ENCODE results near the gene OGFRL1. TPM values are rescaled to one million over a fixed set of nuclear protein-coding genes. Genes with fewer than 3 reads are reported as not detected.

Gene OGFRL1
- total and polyA plus RNA-seq, 5 donors from 2014 or later, result 1.3 to 8.8 (median 2.0) TPM

GRCh38 chr6:71287926-71288227, 734 bp upstream of the OGFRL1 start:
- Mint-ChIP-seq H3K4me1 (peaks cover 24 to 41% (median 33%) of the 10 kb centered on the region in 4 donors), H3K27me3 (peaks cover 29% of the 10 kb centered on the region), H3K36me3 (no peaks in the 10 kb centered on the region), H3K9me3 (peaks cover 0 to 3% (median 0%) of the 10 kb centered on the region in 7 donors), H3K4me3 (peak overlapping the region; percentile 84 to 93 (median 90)), H3K27ac (peak overlapping the region; percentile 44 to 88 (median 82))
- no peak for DNase-seq
- Histone ChIP-seq H3K4me3 (ENCODE audit: low read depth, low read length) (peak overlapping the region; percentile 75), H3K36me3 (ENCODE audit: control insufficient read depth, insufficient read depth, low read length) (no peaks in the 10 kb centered on the region), H3K4me1 (ENCODE audit: control insufficient read depth, insufficient read depth, low read length, poor library complexity, severe bottlenecking) (peaks cover 18% of the 10 kb centered on the region), H3K27me3 (ENCODE audit: control insufficient read depth, insufficient read depth, low read length) (no peaks in the 10 kb centered on the region), H3K27ac (ENCODE audit: insufficient read depth, low read length, poor library complexity, severe bottlenecking) (peak overlapping the region; percentile 63), H3K9me3 (ENCODE audit: control insufficient read depth in 2 of 2, low read length in 2 of 2) (no peaks in the 10 kb centered on the region)
- no peak for ATAC-seq (ENCODE audit: low read depth in 2 of 2)

- Histone ChIP-seq H3K4me1 (ENCODE audit: control insufficient read depth, insufficient read depth, low read length, poor library complexity, severe bottlenecking) (peaks cover 18% of the 10 kb centered on the region), H3K36me3 (ENCODE audit: control insufficient read depth, insufficient read depth, low read length) (peaks cover 4% of the 10 kb centered on the region), H3K27ac (ENCODE audit: insufficient read depth, low read length, poor library complexity, severe bottlenecking) (no peak overlapping the region), H3K27me3 (ENCODE audit: control insufficient read depth, insufficient read depth, low read length) (no peaks in the 10 kb centered on the region), H3K4me3 (ENCODE audit: low read depth, low read length) (peak overlapping the region; percentile 52), H3K9me3 (ENCODE audit: control insufficient read depth in 2 of 2, low read length in 2 of 2) (no peaks in the 10 kb centered on the region)
- DNase-seq (peak in 2 of 3 donors; percentile 29 to 41), ATAC-seq (ENCODE audit: low read depth in 2 of 2) (peak; percentile 7 to 9)
- H3K9me3 Mint-ChIP-seq, result peaks cover 0 to 3% (median 0%) of the 10 kb centered on the region in 7 donors
- H3K4me1 Mint-ChIP-seq, result peaks cover 24 to 41% (median 36%) of the 10 kb centered on the region in 4 donors
- H3K27ac Mint-ChIP-seq, result peak overlapping the region in 2 of 3 donors; percentile 38 to 70
- H3K27me3 Mint-ChIP-seq, result peaks cover 25% of the 10 kb centered on the region
- H3K4me3 Mint-ChIP-seq, result peak overlapping the region; percentile 84 to 90 (median 85)
- H3K36me3 Mint-ChIP-seq, result peaks cover 9% of the 10 kb centered on the region
Observed at GRCh38 chr6:71289039-71289801, 609 bp downstream of the OGFRL1 start.

- no peak for DNase-seq
- Mint-ChIP-seq H3K27me3 (peaks cover 25% of the 10 kb centered on the region), H3K27ac (no peak overlapping the region), H3K36me3 (peaks cover 13% of the 10 kb centered on the region), H3K4me3 (peak overlapping the region; percentile 84 to 90 (median 85)), H3K4me1 (peaks cover 24 to 41% (median 36%) of the 10 kb centered on the region in 4 donors), H3K9me3 (peaks cover 0 to 3% (median 0%) of the 10 kb centered on the region in 7 donors)
- H3K27ac ChIP-seq (ENCODE audit: insufficient read depth, low read length, poor library complexity, severe bottlenecking), result no peak overlapping the region
- peaks cover 7% of the 10 kb centered on the region for H3K36me3 ChIP-seq (ENCODE audit: control insufficient read depth, insufficient read depth, low read length)
- ATAC-seq (ENCODE audit: low read depth in 2 of 2), result no peak
- peak overlapping the region; percentile 52 for H3K4me3 ChIP-seq (ENCODE audit: low read depth, low read length)
- peaks cover 18% of the 10 kb centered on the region for H3K4me1 ChIP-seq (ENCODE audit: control insufficient read depth, insufficient read depth, low read length, poor library complexity, severe bottlenecking)
- no peaks in the 10 kb centered on the region for H3K27me3 ChIP-seq (ENCODE audit: control insufficient read depth, insufficient read depth, low read length)
- no peaks in the 10 kb centered on the region for H3K9me3 ChIP-seq (ENCODE audit: control insufficient read depth in 2 of 2, low read length in 2 of 2)
Observed at GRCh38 chr6:71289802-71290175, 1.2 kb downstream of the OGFRL1 start.

- H3K9me3 ChIP-seq (ENCODE audit: control insufficient read depth in 2 of 2, low read length in 2 of 2), result no peaks in the 10 kb centered on the region
- Mint-ChIP-seq H3K9me3 (peaks cover 0 to 3% (median 0%) of the 10 kb centered on the region in 7 donors), H3K4me1 (peaks cover 27 to 41% (median 36%) of the 10 kb centered on the region in 4 donors), H3K27me3 (peaks cover 25% of the 10 kb centered on the region), H3K36me3 (peaks cover 19% of the 10 kb centered on the region), H3K4me3 (peak overlapping the region; percentile 84 to 90 (median 85)), H3K27ac (no peak overlapping the region)
- H3K27ac ChIP-seq (ENCODE audit: insufficient read depth, low read length, poor library complexity, severe bottlenecking), result no peak overlapping the region
- peaks cover 18% of the 10 kb centered on the region for H3K4me1 ChIP-seq (ENCODE audit: control insufficient read depth, insufficient read depth, low read length, poor library complexity, severe bottlenecking)
- no peak for DNase-seq
- H3K36me3 ChIP-seq (ENCODE audit: control insufficient read depth, insufficient read depth, low read length), result peaks cover 8% of the 10 kb centered on the region
- ATAC-seq (ENCODE audit: low read depth in 2 of 2), result no peak
- no peak overlapping the region for H3K4me3 ChIP-seq (ENCODE audit: low read depth, low read length)
- H3K27me3 ChIP-seq (ENCODE audit: control insufficient read depth, insufficient read depth, low read length), result no peaks in the 10 kb centered on the region
Observed at GRCh38 chr6:71290611-71291010, 2.0 kb downstream of the OGFRL1 start.

GRCh38 chr6:71292001-71292400, 3.4 kb downstream of the OGFRL1 start:
- Mint-ChIP-seq H3K4me3 (peak overlapping the region in 1 of 4 donors; percentile 85), H3K27me3 (peaks cover 18% of the 10 kb centered on the region)
- H3K4me3 ChIP-seq (ENCODE audit: low read depth, low read length), result no peak overlapping the region

GRCh38 chr6:71294121-71294523, 5.5 kb downstream of the OGFRL1 start:
- Histone ChIP-seq H3K4me1 (ENCODE audit: control insufficient read depth, insufficient read depth, low read length, poor library complexity, severe bottlenecking) (peaks cover 9% of the 10 kb centered on the region), H3K4me3 (ENCODE audit: low read depth, low read length) (no peak overlapping the region), H3K27me3 (ENCODE audit: control insufficient read depth, insufficient read depth, low read length) (no peaks in the 10 kb centered on the region), H3K27ac (ENCODE audit: insufficient read depth, low read length, poor library complexity, severe bottlenecking) (no peak overlapping the region), H3K9me3 (ENCODE audit: control insufficient read depth in 2 of 2, low read length in 2 of 2) (no peaks in the 10 kb centered on the region), H3K36me3 (ENCODE audit: control insufficient read depth, insufficient read depth, low read length) (peaks cover 14% of the 10 kb centered on the region)
- ATAC-seq (ENCODE audit: low read depth in 2 of 2) (no peak), DNase-seq (no peak)
- H3K27me3 Mint-ChIP-seq, result peaks cover 14% of the 10 kb centered on the region
- H3K27ac Mint-ChIP-seq, result no peak overlapping the region
- H3K9me3 Mint-ChIP-seq, result peaks cover 0 to 2% (median 0%) of the 10 kb centered on the region in 7 donors
- no peak overlapping the region for H3K4me3 Mint-ChIP-seq
- peaks cover 27% of the 10 kb centered on the region for H3K36me3 Mint-ChIP-seq
- peaks cover 23 to 32% (median 28%) of the 10 kb centered on the region in 4 donors for H3K4me1 Mint-ChIP-seq

More at GRCh38 chr6:71292001-71292400, 3.4 kb downstream of the OGFRL1 start:
- ATAC-seq (ENCODE audit: low read depth in 2 of 2), result no peak
- Histone ChIP-seq H3K27me3 (ENCODE audit: control insufficient read depth, insufficient read depth, low read length) (no peaks in the 10 kb centered on the region), H3K9me3 (ENCODE audit: control insufficient read depth in 2 of 2, low read length in 2 of 2) (no peaks in the 10 kb centered on the region), H3K27ac (ENCODE audit: insufficient read depth, low read length, poor library complexity, severe bottlenecking) (no peak overlapping the region), H3K36me3 (ENCODE audit: control insufficient read depth, insufficient read depth, low read length) (peaks cover 14% of the 10 kb centered on the region), H3K4me1 (ENCODE audit: control insufficient read depth, insufficient read depth, low read length, poor library complexity, severe bottlenecking) (peaks cover 18% of the 10 kb centered on the region)
- no peak for DNase-seq
- H3K4me1 Mint-ChIP-seq, result peaks cover 27 to 40% (median 38%) of the 10 kb centered on the region in 4 donors
- peaks cover 25% of the 10 kb centered on the region for H3K36me3 Mint-ChIP-seq
- H3K27ac Mint-ChIP-seq, result peak overlapping the region in 1 of 3 donors; percentile 60
- H3K9me3 Mint-ChIP-seq, result peaks cover 0 to 2% (median 0%) of the 10 kb centered on the region in 7 donors

GRCh38 chr6:71298459-71298858, 9.8 kb downstream of the OGFRL1 start:
- Mint-ChIP-seq H3K4me3 (no peak overlapping the region), H3K27ac (no peak overlapping the region), H3K4me1 (peaks cover 0 to 14% (median 1%) of the 10 kb centered on the region in 4 donors), H3K27me3 (no peaks in the 10 kb centered on the region), H3K36me3 (peaks cover 35% of the 10 kb centered on the region), H3K9me3 (no peaks in the 10 kb centered on the region)
- Histone ChIP-seq H3K36me3 (ENCODE audit: control insufficient read depth, insufficient read depth, low read length) (peaks cover 14% of the 10 kb centered on the region), H3K4me1 (ENCODE audit: control insufficient read depth, insufficient read depth, low read length, poor library complexity, severe bottlenecking) (no peaks in the 10 kb centered on the region), H3K4me3 (ENCODE audit: low read depth, low read length) (no peak overlapping the region), H3K27me3 (ENCODE audit: control insufficient read depth, insufficient read depth, low read length) (no peaks in the 10 kb centered on the region), H3K27ac (ENCODE audit: insufficient read depth, low read length, poor library complexity, severe bottlenecking) (no peak overlapping the region), H3K9me3 (ENCODE audit: control insufficient read depth in 2 of 2, low read length in 2 of 2) (no peaks in the 10 kb centered on the region)
- DNase-seq (no peak), ATAC-seq (ENCODE audit: low read depth in 2 of 2) (no peak)

Data from CD4-positive, CD25-positive, alpha-beta regulatory T cell (primary cell).